Measurements from ENCODE around the gene GRHL1.

Gene GRHL1

DNA sequence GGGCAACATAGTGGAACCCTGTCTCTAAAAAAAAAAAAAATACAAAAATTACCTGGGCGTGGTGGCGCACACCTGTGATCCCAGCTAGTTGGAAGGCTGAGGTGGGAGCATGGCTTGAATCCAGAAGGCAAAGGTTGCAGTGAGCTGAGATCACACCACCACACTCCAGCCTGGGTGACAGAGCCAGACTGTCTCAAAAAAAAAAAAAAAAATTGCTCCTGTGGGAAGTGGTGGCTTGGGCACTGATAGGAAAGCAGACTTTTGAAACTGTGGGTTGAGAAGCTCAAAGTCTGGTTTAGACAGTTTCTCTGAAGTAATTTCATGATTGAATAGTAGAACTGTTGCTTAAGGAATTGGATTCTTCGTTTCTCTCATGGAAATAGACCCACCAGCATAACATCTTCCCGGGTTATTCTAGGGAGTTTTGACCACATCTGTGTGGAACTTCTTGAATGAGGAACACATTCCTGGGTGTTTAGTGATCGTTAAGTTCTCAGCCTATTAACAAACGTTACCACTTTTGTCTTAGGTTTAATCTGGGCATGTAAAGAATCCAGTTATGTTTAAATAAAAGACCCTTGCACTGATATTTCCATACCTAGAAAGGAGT lies 33.5 kb downstream of the GRHL1 start:
- ChIA-PET POLR2A (interaction anchor here (0.6 to 1.5 kb wide), 4 partner anchors 13 to 142 kb away, joined by 3 to 4 read pairs (median 3); partner anchors contain the start of gene TAF1B), CTCF (interaction anchor here (0.6 to 5.3 kb wide), 46 partner anchors 7 to 1463 kb away, joined by 3 to 66 read pairs (median 4); no protein-coding TSS in a partner anchor)
- Histone ChIP-seq H3K36me3 (ENCODE audit: control insufficient read depth in 2 of 2, insufficient read depth in 1 of 2, low read length in 2 of 2) (peaks cover 9 to 23% of the 10 kb centered on the region in 2 experiments; a peak in 2 of 3 replicates), H3K27ac (ENCODE audit: extremely low read depth, low read depth, low read length) (no peak overlapping the region), H3K4me3 (ENCODE audit: low read depth, low read length) (no peak overlapping the region), H3K9me3 (ENCODE audit: control insufficient read depth, insufficient read depth, low read depth, low read length) (no peaks in the 10 kb centered on the region), H3K4me1 (ENCODE audit: control insufficient read depth, insufficient read depth, low read length) (peaks cover under 1% of the 10 kb centered on the region; the same call in 1 of the 2 replicates)
- TF ChIP-seq TRIM28 (IDR thresholded peaks at IDR 0.05; ENCODE audit: borderline replicate concordance, low read length), result no peak
- TF ChIP-seq, protein P1, sequence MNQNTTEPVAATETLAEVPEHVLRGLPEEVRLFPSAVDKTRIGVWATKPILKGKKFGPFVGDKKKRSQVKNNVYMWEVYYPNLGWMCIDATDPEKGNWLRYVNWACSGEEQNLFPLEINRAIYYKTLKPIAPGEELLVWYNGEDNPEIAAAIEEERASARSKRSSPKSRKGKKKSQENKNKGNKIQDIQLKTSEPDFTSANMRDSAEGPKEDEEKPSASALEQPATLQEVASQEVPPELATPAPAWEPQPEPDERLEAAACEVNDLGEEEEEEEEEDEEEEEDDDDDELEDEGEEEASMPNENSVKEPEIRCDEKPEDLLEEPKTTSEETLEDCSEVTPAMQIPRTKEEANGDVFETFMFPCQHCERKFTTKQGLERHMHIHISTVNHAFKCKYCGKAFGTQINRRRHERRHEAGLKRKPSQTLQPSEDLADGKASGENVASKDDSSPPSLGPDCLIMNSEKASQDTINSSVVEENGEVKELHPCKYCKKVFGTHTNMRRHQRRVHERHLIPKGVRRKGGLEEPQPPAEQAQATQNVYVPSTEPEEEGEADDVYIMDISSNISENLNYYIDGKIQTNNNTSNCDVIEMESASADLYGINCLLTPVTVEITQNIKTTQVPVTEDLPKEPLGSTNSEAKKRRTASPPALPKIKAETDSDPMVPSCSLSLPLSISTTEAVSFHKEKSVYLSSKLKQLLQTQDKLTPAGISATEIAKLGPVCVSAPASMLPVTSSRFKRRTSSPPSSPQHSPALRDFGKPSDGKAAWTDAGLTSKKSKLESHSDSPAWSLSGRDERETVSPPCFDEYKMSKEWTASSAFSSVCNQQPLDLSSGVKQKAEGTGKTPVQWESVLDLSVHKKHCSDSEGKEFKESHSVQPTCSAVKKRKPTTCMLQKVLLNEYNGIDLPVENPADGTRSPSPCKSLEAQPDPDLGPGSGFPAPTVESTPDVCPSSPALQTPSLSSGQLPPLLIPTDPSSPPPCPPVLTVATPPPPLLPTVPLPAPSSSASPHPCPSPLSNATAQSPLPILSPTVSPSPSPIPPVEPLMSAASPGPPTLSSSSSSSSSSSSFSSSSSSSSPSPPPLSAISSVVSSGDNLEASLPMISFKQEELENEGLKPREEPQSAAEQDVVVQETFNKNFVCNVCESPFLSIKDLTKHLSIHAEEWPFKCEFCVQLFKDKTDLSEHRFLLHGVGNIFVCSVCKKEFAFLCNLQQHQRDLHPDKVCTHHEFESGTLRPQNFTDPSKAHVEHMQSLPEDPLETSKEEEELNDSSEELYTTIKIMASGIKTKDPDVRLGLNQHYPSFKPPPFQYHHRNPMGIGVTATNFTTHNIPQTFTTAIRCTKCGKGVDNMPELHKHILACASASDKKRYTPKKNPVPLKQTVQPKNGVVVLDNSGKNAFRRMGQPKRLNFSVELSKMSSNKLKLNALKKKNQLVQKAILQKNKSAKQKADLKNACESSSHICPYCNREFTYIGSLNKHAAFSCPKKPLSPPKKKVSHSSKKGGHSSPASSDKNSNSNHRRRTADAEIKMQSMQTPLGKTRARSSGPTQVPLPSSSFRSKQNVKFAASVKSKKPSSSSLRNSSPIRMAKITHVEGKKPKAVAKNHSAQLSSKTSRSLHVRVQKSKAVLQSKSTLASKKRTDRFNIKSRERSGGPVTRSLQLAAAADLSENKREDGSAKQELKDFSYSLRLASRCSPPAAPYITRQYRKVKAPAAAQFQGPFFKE (tag by site-specific recombination; IDR thresholded peaks at IDR 0.05; ENCODE audit: borderline replicate concordance), result no peak
- no peak for TF ChIP-seq YY2 (tag by site-specific recombination; IDR thresholded peaks at IDR 0.05)
- TF ChIP-seq ZFP41 (tag by site-specific recombination; IDR thresholded peaks at IDR 0.05; ENCODE audit: borderline replicate concordance), result no peak
- TF ChIP-seq HOXA7 (CRISPR knock-in tag; IDR thresholded peaks at IDR 0.05; ENCODE audit: borderline replicate concordance), result no peak
- no peak for TF ChIP-seq ZNF274 (IDR thresholded peaks at IDR 0.05; ENCODE audit: low read length)
- TF ChIP-seq ZNF274 (tag by site-specific recombination; IDR thresholded peaks at IDR 0.05; ENCODE audit: borderline replicate concordance), result no peak
- TF ChIP-seq, protein P2, sequence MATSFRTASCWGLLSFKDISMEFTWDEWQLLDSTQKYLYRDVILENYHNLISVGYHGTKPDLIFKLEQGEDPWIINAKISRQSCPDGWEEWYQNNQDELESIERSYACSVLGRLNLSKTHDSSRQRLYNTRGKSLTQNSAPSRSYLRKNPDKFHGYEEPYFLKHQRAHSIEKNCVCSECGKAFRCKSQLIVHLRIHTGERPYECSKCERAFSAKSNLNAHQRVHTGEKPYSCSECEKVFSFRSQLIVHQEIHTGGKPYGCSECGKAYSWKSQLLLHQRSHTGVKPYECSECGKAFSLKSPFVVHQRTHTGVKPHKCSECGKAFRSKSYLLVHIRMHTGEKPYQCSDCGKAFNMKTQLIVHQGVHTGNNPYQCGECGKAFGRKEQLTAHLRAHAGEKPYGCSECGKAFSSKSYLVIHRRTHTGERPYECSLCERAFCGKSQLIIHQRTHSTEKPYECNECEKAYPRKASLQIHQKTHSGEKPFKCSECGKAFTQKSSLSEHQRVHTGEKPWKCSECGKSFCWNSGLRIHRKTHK (tag by site-specific recombination; IDR thresholded peaks at IDR 0.05), result no peak
- TF ChIP-seq ZNF549 (tag by site-specific recombination; IDR thresholded peaks at IDR 0.05), result no peak
- TF ChIP-seq ZNF133 (tag by site-specific recombination; IDR thresholded peaks at IDR 0.05), result no peak
- no peak for TF ChIP-seq ZBTB1 (tag by site-specific recombination; IDR thresholded peaks at IDR 0.05)
- no peak for TF ChIP-seq ZNF292 (tag by site-specific recombination; IDR thresholded peaks at IDR 0.05; ENCODE audit: borderline replicate concordance, low read depth)
- TF ChIP-seq, protein P3, sequence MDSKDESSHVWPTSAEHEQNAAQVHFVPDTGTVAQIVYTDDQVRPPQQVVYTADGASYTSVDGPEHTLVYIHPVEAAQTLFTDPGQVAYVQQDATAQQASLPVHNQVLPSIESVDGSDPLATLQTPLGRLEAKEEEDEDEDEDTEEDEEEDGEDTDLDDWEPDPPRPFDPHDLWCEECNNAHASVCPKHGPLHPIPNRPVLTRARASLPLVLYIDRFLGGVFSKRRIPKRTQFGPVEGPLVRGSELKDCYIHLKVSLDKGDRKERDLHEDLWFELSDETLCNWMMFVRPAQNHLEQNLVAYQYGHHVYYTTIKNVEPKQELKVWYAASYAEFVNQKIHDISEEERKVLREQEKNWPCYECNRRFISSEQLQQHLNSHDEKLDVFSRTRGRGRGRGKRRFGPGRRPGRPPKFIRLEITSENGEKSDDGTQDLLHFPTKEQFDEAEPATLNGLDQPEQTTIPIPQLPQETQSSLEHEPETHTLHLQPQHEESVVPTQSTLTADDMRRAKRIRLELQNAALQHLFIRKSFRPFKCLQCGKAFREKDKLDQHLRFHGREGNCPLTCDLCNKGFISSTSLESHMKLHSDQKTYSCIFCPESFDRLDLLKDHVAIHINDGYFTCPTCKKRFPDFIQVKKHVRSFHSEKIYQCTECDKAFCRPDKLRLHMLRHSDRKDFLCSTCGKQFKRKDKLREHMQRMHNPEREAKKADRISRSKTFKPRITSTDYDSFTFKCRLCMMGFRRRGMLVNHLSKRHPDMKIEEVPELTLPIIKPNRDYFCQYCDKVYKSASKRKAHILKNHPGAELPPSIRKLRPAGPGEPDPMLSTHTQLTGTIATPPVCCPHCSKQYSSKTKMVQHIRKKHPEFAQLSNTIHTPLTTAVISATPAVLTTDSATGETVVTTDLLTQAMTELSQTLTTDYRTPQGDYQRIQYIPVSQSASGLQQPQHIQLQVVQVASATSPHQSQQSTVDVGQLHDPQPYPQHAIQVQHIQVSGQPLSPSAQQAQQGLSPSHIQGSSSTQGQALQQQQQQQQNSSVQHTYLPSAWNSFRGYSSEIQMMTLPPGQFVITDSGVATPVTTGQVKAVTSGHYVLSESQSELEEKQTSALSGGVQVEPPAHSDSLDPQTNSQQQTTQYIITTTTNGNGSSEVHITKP (tag by site-specific recombination; IDR thresholded peaks at IDR 0.05), result no peak
- TF ChIP-seq ZNF501 (tag by site-specific recombination; IDR thresholded peaks at IDR 0.05), result no peak
- TF ChIP-seq ZBTB8A (tag by site-specific recombination; IDR thresholded peaks at IDR 0.05), result no peak
